Immature natural killer cell (primary cell): Measurements from ENCODE around the gene B9D1. TPM values are rescaled to one million over a fixed set of nuclear protein-coding genes. Genes with fewer than 3 reads are reported as not detected.

Experiments
- DNase-seq, 3 donors: peaks; one replicate each; pipeline ENCODE4 v3.0.0; 2022; ENCODE audit warnings: mixed read lengths in 1 of 3
- H3K27ac Mint-ChIP-seq, 6 donors: one replicate each; pipeline ENCODE4 v1.8.0; 2020; ENCODE audit warnings: mixed read lengths in 6 of 6, mild to moderate bottlenecking in 5 of 6, inconsistent platforms in 4 of 6, moderate library complexity in 3 of 6
- H3K27me3 Mint-ChIP-seq, 3 donors: one replicate each; pipeline ENCODE4 v1.8.0; 2020 to 2021; ENCODE audit warnings: low read depth in 3 of 3, mild to moderate bottlenecking in 3 of 3, mixed read lengths in 3 of 3, moderate library complexity in 3 of 3, inconsistent platforms in 1 of 3
- H3K36me3 Mint-ChIP-seq, 3 donors: one replicate each; pipeline ENCODE4 v1.8.0; 2020; ENCODE audit warnings: mixed read lengths in 3 of 3, inconsistent platforms in 2 of 3, mild to moderate bottlenecking in 2 of 3
- H3K4me1 Mint-ChIP-seq, 2 donors: one replicate each; pipeline ENCODE4 v1.8.0; 2020; ENCODE audit warnings: inconsistent platforms in 2 of 2, mild to moderate bottlenecking in 2 of 2, mixed read lengths in 2 of 2, moderate library complexity in 1 of 2
- H3K4me3 Mint-ChIP-seq, 5 donors: one replicate each; pipeline ENCODE4 v1.8.0; 2020; ENCODE audit warnings: mild to moderate bottlenecking in 5 of 5, mixed read lengths in 5 of 5, inconsistent platforms in 3 of 5, moderate library complexity in 3 of 5
- H3K9me3 Mint-ChIP-seq, 6 donors: one replicate each; pipeline ENCODE4 v1.8.0; 2020; ENCODE audit warnings: mild to moderate bottlenecking in 6 of 6, mixed read lengths in 6 of 6, inconsistent platforms in 4 of 6, moderate library complexity in 3 of 6
- polyA plus RNA-seq, 3 donors: library from polyadenylated mRNA; unstranded; fragments of 300-500 nt; fragmentation: Illumina TruSeq; gene quantifications; one replicate each; pipeline ENCODE4 v1.2.3, GENCODE V29; 2021

Gene B9D1
- polyA plus RNA-seq, 3 donors from 2014 or later, result 2.5 to 4.4 (median 2.5) TPM

- Mint-ChIP-seq H3K27ac (no peak overlapping the region), H3K4me1 (no peaks in the 10 kb centered on the region), H3K36me3 (peaks cover 0 to 3% (median 0%) of the 10 kb centered on the region in 3 donors), H3K4me3 (no peak overlapping the region), H3K27me3 (peaks cover 0 to 10% (median 6%) of the 10 kb centered on the region in 3 donors), H3K9me3 (no peaks in the 10 kb centered on the region)
- DNase-seq, result no peak
These were observed 45.0 kb downstream of the B9D1 start for GRCh38 chr17:19317359-19318095.

- H3K9me3 Mint-ChIP-seq, result no peaks in the 10 kb centered on the region
- peaks cover 0 to 3% (median 0%) of the 10 kb centered on the region in 3 donors for H3K36me3 Mint-ChIP-seq
- DNase-seq, result no peak
- peaks cover 0 to 10% (median 6%) of the 10 kb centered on the region in 3 donors for H3K27me3 Mint-ChIP-seq
- H3K27ac Mint-ChIP-seq, result no peak overlapping the region
- H3K4me1 Mint-ChIP-seq, result peaks cover 3% of the 10 kb centered on the region in 2 donors
- H3K4me3 Mint-ChIP-seq, result no peak overlapping the region
These were observed 45.7 kb downstream of the B9D1 start for GRCh38 chr17:19316761-19317358.

- H3K36me3 Mint-ChIP-seq, result peaks cover 0 to 3% (median 0%) of the 10 kb centered on the region in 3 donors
- H3K27me3 Mint-ChIP-seq, result peaks cover 0 to 7% (median 3%) of the 10 kb centered on the region in 3 donors
- H3K9me3 Mint-ChIP-seq, result no peaks in the 10 kb centered on the region
- DNase-seq, result no peak
- H3K4me1 Mint-ChIP-seq, result peaks cover 4 to 8% of the 10 kb centered on the region in 2 donors
- H3K27ac Mint-ChIP-seq, result no peak overlapping the region
- H3K4me3 Mint-ChIP-seq, result no peak overlapping the region
These were observed 47.4 kb downstream of the B9D1 start for GRCh38 chr17:19315104-19315503.

- H3K9me3 Mint-ChIP-seq, result no peaks in the 10 kb centered on the region
- peaks cover 0 to 3% (median 0%) of the 10 kb centered on the region in 3 donors for H3K36me3 Mint-ChIP-seq
- DNase-seq, result no peak
- H3K4me1 Mint-ChIP-seq, result peaks cover 4 to 8% of the 10 kb centered on the region in 2 donors
- H3K4me3 Mint-ChIP-seq, result no peak overlapping the region
- H3K27me3 Mint-ChIP-seq, result peaks cover 0 to 7% (median 3%) of the 10 kb centered on the region in 3 donors
- no peak overlapping the region for H3K27ac Mint-ChIP-seq
These were observed 48.5 kb downstream of the B9D1 start for GRCh38 chr17:19313746-19314651.

- Mint-ChIP-seq H3K4me3 (no peak overlapping the region), H3K4me1 (peaks cover 4 to 8% of the 10 kb centered on the region in 2 donors), H3K27me3 (peaks cover 0 to 7% (median 3%) of the 10 kb centered on the region in 3 donors), H3K9me3 (no peaks in the 10 kb centered on the region), H3K27ac (no peak overlapping the region), H3K36me3 (peaks cover 0 to 3% (median 0%) of the 10 kb centered on the region in 3 donors)
- DNase-seq, result no peak
These were observed 49.3 kb downstream of the B9D1 start for GRCh38 chr17:19313066-19313745.

GRCh38 chr17:19312406-19312805 is 50.1 kb downstream of the B9D1 start:
- H3K36me3 Mint-ChIP-seq, result peaks cover 0 to 3% (median 0%) of the 10 kb centered on the region in 3 donors
- H3K4me1 Mint-ChIP-seq, result peaks cover 4 to 8% of the 10 kb centered on the region in 2 donors
- DNase-seq, result no peak
- no peaks in the 10 kb centered on the region for H3K9me3 Mint-ChIP-seq
- peaks cover 1 to 7% (median 3%) of the 10 kb centered on the region in 3 donors for H3K27me3 Mint-ChIP-seq
- H3K4me3 Mint-ChIP-seq, result no peak overlapping the region
- no peak overlapping the region for H3K27ac Mint-ChIP-seq

GRCh38 chr17:19311421-19312215 is 50.9 kb downstream of the B9D1 start:
- H3K27me3 Mint-ChIP-seq, result peaks cover 1 to 4% (median 3%) of the 10 kb centered on the region in 3 donors
- H3K4me3 Mint-ChIP-seq, result no peak overlapping the region
- no peak overlapping the region for H3K27ac Mint-ChIP-seq
- peaks cover 0 to 3% (median 0%) of the 10 kb centered on the region in 3 donors for H3K36me3 Mint-ChIP-seq
- DNase-seq, result no peak
- no peaks in the 10 kb centered on the region for H3K9me3 Mint-ChIP-seq
- H3K4me1 Mint-ChIP-seq, result peaks cover 7 to 11% of the 10 kb centered on the region in 2 donors

- H3K9me3 Mint-ChIP-seq, result no peaks in the 10 kb centered on the region
- peaks cover 0 to 3% (median 2%) of the 10 kb centered on the region in 3 donors for H3K36me3 Mint-ChIP-seq
- peaks cover 1 to 5% (median 4%) of the 10 kb centered on the region in 3 donors for H3K27me3 Mint-ChIP-seq
- no peak overlapping the region for H3K27ac Mint-ChIP-seq
- H3K4me3 Mint-ChIP-seq, result no peak overlapping the region
- H3K4me1 Mint-ChIP-seq, result peaks cover 13 to 17% of the 10 kb centered on the region in 2 donors
- no peak for DNase-seq
These were observed 51.5 kb downstream of the B9D1 start for GRCh38 chr17:19311016-19311415.

GRCh38 chr17:19310151-19310550 is 52.4 kb downstream of the B9D1 start:
- H3K4me1 Mint-ChIP-seq, result peaks cover 16 to 21% of the 10 kb centered on the region in 2 donors
- DNase-seq, result no peak
- peaks cover 0 to 3% (median 2%) of the 10 kb centered on the region in 3 donors for H3K36me3 Mint-ChIP-seq
- H3K4me3 Mint-ChIP-seq, result no peak overlapping the region
- H3K27me3 Mint-ChIP-seq, result peaks cover 1 to 6% (median 4%) of the 10 kb centered on the region in 3 donors
- no peak overlapping the region for H3K27ac Mint-ChIP-seq
- no peaks in the 10 kb centered on the region for H3K9me3 Mint-ChIP-seq

- no peak overlapping the region for H3K27ac Mint-ChIP-seq
- H3K36me3 Mint-ChIP-seq, result peaks cover 0 to 2% (median under 1%) of the 10 kb centered on the region in 3 donors
- H3K4me1 Mint-ChIP-seq, result peaks cover 16 to 21% of the 10 kb centered on the region in 2 donors
- H3K27me3 Mint-ChIP-seq, result peaks cover 1 to 6% (median 4%) of the 10 kb centered on the region in 3 donors
- H3K9me3 Mint-ChIP-seq, result no peaks in the 10 kb centered on the region
- DNase-seq, result no peak
- H3K4me3 Mint-ChIP-seq, result no peak overlapping the region
These were observed 52.8 kb downstream of the B9D1 start for GRCh38 chr17:19309701-19310100.

GRCh38 chr17:19308398-19308797 is 54.1 kb downstream of the B9D1 start:
- no peak overlapping the region for H3K27ac Mint-ChIP-seq
- H3K36me3 Mint-ChIP-seq, result peaks cover 0 to 2% (median 0%) of the 10 kb centered on the region in 3 donors
- no peak for DNase-seq
- H3K4me3 Mint-ChIP-seq, result no peak overlapping the region
- peaks cover 1 to 5% (median 4%) of the 10 kb centered on the region in 3 donors for H3K27me3 Mint-ChIP-seq
- H3K9me3 Mint-ChIP-seq, result no peaks in the 10 kb centered on the region
- peaks cover 17 to 21% of the 10 kb centered on the region in 2 donors for H3K4me1 Mint-ChIP-seq

GRCh38 chr17:19307521-19307920 is 55.0 kb downstream of the B9D1 start:
- no peak for DNase-seq
- peak overlapping the region in 1 of 6 donors; percentile 28 for H3K27ac Mint-ChIP-seq
- H3K4me3 Mint-ChIP-seq, result no peak overlapping the region
- peaks cover under 1 to 3% (median 1%) of the 10 kb centered on the region in 3 donors for H3K27me3 Mint-ChIP-seq
- H3K9me3 Mint-ChIP-seq, result no peaks in the 10 kb centered on the region
- H3K36me3 Mint-ChIP-seq, result peaks cover 0 to 2% (median 0%) of the 10 kb centered on the region in 3 donors
- peaks cover 17 to 21% of the 10 kb centered on the region in 2 donors for H3K4me1 Mint-ChIP-seq
